Measurements from ENCODE around the gene KANSL1. TPM values are rescaled to one million over a fixed set of nuclear protein-coding genes. Genes with fewer than 3 reads are reported as not detected.
"Not testable (repeated sequence)": the region's sequence is repeated elsewhere in the genome, so short reads cannot be mapped to it uniquely, and the experiment has no call there.

The KANSL1 gene
- total and polyA plus RNA-seq, 2 experiments from 2014 or later: 49.0 to 206 TPM

DNA sequence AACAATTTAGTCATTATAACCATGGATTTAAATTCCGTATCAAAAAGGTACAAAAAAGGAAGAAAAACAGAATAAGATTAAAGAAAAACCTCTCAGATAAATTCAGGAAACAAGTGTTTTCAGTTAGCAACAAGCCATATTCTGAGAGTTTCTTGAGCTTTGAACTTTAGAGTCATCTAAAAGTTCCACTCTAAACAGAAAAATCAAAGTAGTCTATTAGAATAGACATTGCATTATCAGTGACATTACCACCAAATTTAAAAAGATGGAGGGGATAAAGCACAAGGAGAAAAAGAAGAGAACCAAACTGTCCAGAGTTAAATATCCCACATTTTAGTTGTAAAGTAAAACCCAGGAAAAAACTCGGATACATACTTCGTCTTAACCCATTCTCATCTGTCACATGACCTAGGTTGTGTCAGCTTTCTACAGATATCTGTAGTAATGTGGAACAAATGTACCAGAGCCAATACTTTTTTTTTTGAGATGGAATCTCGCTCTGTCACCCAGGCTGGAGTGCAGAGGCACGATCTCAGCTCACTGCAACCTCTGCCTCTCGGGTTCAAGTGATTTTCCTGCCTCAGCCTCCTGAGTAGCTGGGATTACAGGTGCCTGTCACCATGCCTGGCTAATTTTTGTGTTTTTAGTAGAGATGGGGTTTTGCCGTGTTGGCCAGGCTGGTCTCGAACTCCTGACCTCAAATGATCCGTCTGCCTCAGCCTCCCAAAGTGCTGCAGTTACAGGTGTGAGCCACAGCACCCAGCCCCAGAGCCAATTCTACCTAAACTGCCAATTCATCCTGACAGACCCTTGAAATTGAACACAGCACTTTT is 91.2 kb downstream of the KANSL1 start:
- not testable (repeated sequence) for H3F3A ChIP-seq (replicated peaks; ENCODE audit: low read depth); H3K27me3 Mint-ChIP-seq (ENCODE audit: insufficient read depth, low read depth, poor library complexity); H3K9me3 Mint-ChIP-seq; H3K36me3 Mint-ChIP-seq (ENCODE audit: low read depth); H3K27me3 ChIP-seq (ENCODE audit: insufficient read depth); H3K9me2 ChIP-seq (ENCODE audit: insufficient read depth); H3K4me3 ChIP-seq; H2AFZ ChIP-seq; ATAC-seq; H3K4me3 Mint-ChIP-seq; H3K36me3 ChIP-seq (ENCODE audit: insufficient read depth); H3K4me2 ChIP-seq; DNase-seq (ENCODE audit: low spot score)
- Histone ChIP-seq H3K27ac (ENCODE audit: low read depth) (peak overlapping the region; percentile 33), H4K20me1 (replicated peaks; ENCODE audit: insufficient read depth) (peaks cover 23% of the 10 kb centered on the region; the same call in 1 of the 2 replicates), H3K4me1 (ENCODE audit: insufficient read depth) (peaks cover 46% of the 10 kb centered on the region), H3K79me2 (replicated peaks; ENCODE audit: insufficient read depth) (peaks cover 98% of the 10 kb centered on the region)
- H3K27ac Mint-ChIP-seq: peak overlapping the region; percentile 94
- peaks cover 54% of the 10 kb centered on the region for H3K4me1 Mint-ChIP-seq

DNA sequence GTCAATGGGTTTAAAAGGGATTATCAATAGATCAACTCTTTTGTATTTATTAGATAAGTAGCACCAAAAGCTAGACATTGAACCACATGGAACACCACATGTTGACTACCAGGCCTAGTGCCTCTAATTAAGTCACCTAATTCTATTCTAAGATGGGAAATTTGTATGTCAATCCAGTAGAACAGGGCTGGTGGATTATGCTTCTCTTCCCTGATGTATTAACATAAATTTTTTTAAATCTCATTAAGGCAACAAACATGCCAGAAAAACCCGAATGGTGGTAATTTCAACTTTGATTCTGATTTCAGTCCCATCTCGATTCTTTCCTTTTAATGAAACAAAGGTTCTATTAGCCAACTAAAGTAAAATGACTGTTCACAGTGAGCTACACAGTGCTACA is 92.6 kb downstream of the KANSL1 start:
- Histone ChIP-seq H4K20me1 (replicated peaks; ENCODE audit: insufficient read depth) (peaks cover 28% of the 10 kb centered on the region; the same call in 1 of the 2 replicates), H3K27ac (ENCODE audit: low read depth) (peak overlapping the region; percentile 33; the same call in 1 of the 2 replicates)

DNA sequence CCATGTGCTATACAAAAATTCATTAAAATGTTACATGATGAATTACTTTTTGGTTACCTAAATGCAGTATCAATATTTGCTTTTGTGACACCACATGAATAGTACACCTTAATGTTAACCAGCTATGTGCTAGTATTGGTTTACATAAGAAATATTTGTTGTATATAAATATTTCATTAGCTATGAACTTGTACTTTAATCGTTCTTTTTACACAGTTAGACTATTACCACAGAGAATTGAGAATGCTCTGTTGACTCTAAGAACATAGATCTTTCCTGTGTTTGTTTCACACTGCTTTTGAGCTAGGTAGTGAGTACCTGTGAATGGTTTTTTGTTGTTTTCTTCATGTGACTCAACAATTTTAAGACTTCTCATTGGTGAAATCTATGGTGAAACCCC is 93.4 kb downstream of the KANSL1 start:
- Mint-ChIP-seq H3K27ac (peak overlapping the region; percentile 76; the same call in 1 of the 2 replicates), H3K4me3 (no peak overlapping the region), H3K36me3 (ENCODE audit: low read depth) (no peaks in the 10 kb centered on the region), H3K4me1 (peaks cover 43% of the 10 kb centered on the region), H3K27me3 (ENCODE audit: insufficient read depth, low read depth, poor library complexity) (peaks cover 9% of the 10 kb centered on the region), H3K9me3 (no peaks in the 10 kb centered on the region)
- Histone ChIP-seq H3K4me1 (ENCODE audit: insufficient read depth) (peaks cover 38% of the 10 kb centered on the region), H3K4me3 (no peak overlapping the region), H3K27ac (ENCODE audit: low read depth) (no peak overlapping the region), H4K20me1 (replicated peaks; ENCODE audit: insufficient read depth) (peaks cover 27% of the 10 kb centered on the region), H2AFZ (no peak overlapping the region), H3K79me2 (replicated peaks; ENCODE audit: insufficient read depth) (peaks cover 98% of the 10 kb centered on the region), H3K4me2 (no peak overlapping the region), H3F3A (replicated peaks; ENCODE audit: low read depth) (no peaks in the 10 kb centered on the region), H3K27me3 (ENCODE audit: insufficient read depth) (no peaks in the 10 kb centered on the region), H3K9me2 (ENCODE audit: insufficient read depth) (no peaks in the 10 kb centered on the region), H3K36me3 (ENCODE audit: insufficient read depth) (no peaks in the 10 kb centered on the region)
- ATAC-seq: no peak
- DNase-seq (ENCODE audit: low spot score): no peak
- TF ChIP-seq JUNB (IDR thresholded peaks at IDR 0.05; ENCODE audit: unreplicated experiment) (no peak), CREB1 (CRISPR knock-in tag; IDR thresholded peaks at IDR 0.05; ENCODE audit: low read depth) (no peak), NANOG (IDR thresholded peaks at IDR 0.05; ENCODE audit: borderline replicate concordance) (no peak), EZH2 (IDR thresholded peaks at IDR 0.05; ENCODE audit: low read depth, unreplicated experiment) (no peak), POLR2AphosphoS5 (IDR thresholded peaks at IDR 0.05; ENCODE audit: low read depth) (no peak)
- TF ChIP-seq, protein P1, sequence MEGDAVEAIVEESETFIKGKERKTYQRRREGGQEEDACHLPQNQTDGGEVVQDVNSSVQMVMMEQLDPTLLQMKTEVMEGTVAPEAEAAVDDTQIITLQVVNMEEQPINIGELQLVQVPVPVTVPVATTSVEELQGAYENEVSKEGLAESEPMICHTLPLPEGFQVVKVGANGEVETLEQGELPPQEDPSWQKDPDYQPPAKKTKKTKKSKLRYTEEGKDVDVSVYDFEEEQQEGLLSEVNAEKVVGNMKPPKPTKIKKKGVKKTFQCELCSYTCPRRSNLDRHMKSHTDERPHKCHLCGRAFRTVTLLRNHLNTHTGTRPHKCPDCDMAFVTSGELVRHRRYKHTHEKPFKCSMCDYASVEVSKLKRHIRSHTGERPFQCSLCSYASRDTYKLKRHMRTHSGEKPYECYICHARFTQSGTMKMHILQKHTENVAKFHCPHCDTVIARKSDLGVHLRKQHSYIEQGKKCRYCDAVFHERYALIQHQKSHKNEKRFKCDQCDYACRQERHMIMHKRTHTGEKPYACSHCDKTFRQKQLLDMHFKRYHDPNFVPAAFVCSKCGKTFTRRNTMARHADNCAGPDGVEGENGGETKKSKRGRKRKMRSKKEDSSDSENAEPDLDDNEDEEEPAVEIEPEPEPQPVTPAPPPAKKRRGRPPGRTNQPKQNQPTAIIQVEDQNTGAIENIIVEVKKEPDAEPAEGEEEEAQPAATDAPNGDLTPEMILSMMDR (conservative IDR thresholded peaks at IDR 0.05; ENCODE audit: low read depth in 2 of 2): no peak

More for the DNA sequence above, 92.6 kb downstream of the KANSL1 start:
- Histone ChIP-seq H3K4me1 (ENCODE audit: insufficient read depth) (peaks cover 42% of the 10 kb centered on the region), H3F3A (replicated peaks; ENCODE audit: low read depth) (no peaks in the 10 kb centered on the region), H3K27me3 (ENCODE audit: insufficient read depth) (no peaks in the 10 kb centered on the region), H2AFZ (no peak overlapping the region), H3K36me3 (ENCODE audit: insufficient read depth) (no peaks in the 10 kb centered on the region), H3K79me2 (replicated peaks; ENCODE audit: insufficient read depth) (peaks cover 98% of the 10 kb centered on the region), H3K9me2 (ENCODE audit: insufficient read depth) (no peaks in the 10 kb centered on the region), H3K4me2 (no peak overlapping the region), H3K4me3 (no peak overlapping the region)
- TF ChIP-seq, protein P2, sequence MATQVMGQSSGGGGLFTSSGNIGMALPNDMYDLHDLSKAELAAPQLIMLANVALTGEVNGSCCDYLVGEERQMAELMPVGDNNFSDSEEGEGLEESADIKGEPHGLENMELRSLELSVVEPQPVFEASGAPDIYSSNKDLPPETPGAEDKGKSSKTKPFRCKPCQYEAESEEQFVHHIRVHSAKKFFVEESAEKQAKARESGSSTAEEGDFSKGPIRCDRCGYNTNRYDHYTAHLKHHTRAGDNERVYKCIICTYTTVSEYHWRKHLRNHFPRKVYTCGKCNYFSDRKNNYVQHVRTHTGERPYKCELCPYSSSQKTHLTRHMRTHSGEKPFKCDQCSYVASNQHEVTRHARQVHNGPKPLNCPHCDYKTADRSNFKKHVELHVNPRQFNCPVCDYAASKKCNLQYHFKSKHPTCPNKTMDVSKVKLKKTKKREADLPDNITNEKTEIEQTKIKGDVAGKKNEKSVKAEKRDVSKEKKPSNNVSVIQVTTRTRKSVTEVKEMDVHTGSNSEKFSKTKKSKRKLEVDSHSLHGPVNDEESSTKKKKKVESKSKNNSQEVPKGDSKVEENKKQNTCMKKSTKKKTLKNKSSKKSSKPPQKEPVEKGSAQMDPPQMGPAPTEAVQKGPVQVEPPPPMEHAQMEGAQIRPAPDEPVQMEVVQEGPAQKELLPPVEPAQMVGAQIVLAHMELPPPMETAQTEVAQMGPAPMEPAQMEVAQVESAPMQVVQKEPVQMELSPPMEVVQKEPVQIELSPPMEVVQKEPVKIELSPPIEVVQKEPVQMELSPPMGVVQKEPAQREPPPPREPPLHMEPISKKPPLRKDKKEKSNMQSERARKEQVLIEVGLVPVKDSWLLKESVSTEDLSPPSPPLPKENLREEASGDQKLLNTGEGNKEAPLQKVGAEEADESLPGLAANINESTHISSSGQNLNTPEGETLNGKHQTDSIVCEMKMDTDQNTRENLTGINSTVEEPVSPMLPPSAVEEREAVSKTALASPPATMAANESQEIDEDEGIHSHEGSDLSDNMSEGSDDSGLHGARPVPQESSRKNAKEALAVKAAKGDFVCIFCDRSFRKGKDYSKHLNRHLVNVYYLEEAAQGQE (IDR thresholded peaks at IDR 0.05; ENCODE audit: unreplicated experiment): no peak
- no peak for TF ChIP-seq ZNF114 (CRISPR knock-in tag; IDR thresholded peaks at IDR 0.05)
- TF ChIP-seq NANOG (IDR thresholded peaks at IDR 0.05; ENCODE audit: borderline replicate concordance): no peak
- Mint-ChIP-seq H3K4me1 (peaks cover 43% of the 10 kb centered on the region), H3K27ac (peak overlapping the region; percentile 94), H3K27me3 (ENCODE audit: insufficient read depth, low read depth, poor library complexity) (peaks cover 9% of the 10 kb centered on the region), H3K9me3 (no peaks in the 10 kb centered on the region), H3K36me3 (ENCODE audit: low read depth) (no peaks in the 10 kb centered on the region), H3K4me3 (no peak overlapping the region; the same call in 2 of the 3 replicates)
- ATAC-seq (no peak), DNase-seq (ENCODE audit: low spot score) (no peak)
